ENCODE data around the gene PHKB. TPM values are rescaled to one million over a fixed set of nuclear protein-coding genes. Genes with fewer than 3 reads are reported as not detected.

Gene PHKB
- total and polyA plus RNA-seq, 2 of the 8 experiments (the other 6 are each of a cell fraction or from before 2014, with no cell fraction given) = 18.6 to 38.3 TPM

DNA sequence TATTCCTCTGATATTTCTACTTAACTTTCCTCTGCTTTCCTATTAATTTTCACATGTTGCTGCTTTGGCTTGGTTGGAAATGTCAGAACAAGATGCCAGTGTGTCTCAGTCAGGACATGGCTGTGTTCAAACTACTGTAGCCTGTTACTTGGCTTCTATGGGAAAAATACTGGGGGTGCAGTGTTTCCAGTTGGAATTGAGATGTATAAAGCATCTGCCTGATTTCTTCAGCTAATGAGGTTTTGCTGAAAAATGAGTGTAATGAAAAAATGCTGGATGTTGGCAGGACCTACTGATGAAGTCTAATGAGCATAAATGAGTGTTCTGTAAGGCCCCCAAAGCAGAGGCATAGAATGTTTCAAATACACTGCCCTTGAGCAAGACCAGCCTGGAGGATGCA lies 166.6 kb downstream of the PHKB start (continued):
- TF ChIP-seq SIN3A (conservative IDR thresholded peaks at IDR 0.05 in 1 of 2, IDR thresholded peaks at IDR 0.05 in 1 of 2; ENCODE audit: low read depth in 1 of 2, low read length in 2 of 2) (no peak), SIRT6 (IDR thresholded peaks at IDR 0.05; ENCODE audit: low read length) (no peak)
- TF ChIP-seq, protein P1, sequence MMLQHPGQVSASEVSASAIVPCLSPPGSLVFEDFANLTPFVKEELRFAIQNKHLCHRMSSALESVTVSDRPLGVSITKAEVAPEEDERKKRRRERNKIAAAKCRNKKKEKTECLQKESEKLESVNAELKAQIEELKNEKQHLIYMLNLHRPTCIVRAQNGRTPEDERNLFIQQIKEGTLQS (IDR thresholded peaks at IDR 0.05; ENCODE audit: insufficient read depth, low read depth, low read length) = no peak

Measured in H1 (cell line).